ENCODE data around the gene LDLR. TPM values are rescaled to one million over a fixed set of nuclear protein-coding genes. Genes with fewer than 3 reads are reported as not detected.
"Not testable (repeated sequence)": the region's sequence is repeated elsewhere in the genome, so short reads cannot be mapped to it uniquely, and the experiment has no call there.

Gene LDLR
- total RNA-seq, 1 donor from 2014 or later = 121 TPM

DNA sequence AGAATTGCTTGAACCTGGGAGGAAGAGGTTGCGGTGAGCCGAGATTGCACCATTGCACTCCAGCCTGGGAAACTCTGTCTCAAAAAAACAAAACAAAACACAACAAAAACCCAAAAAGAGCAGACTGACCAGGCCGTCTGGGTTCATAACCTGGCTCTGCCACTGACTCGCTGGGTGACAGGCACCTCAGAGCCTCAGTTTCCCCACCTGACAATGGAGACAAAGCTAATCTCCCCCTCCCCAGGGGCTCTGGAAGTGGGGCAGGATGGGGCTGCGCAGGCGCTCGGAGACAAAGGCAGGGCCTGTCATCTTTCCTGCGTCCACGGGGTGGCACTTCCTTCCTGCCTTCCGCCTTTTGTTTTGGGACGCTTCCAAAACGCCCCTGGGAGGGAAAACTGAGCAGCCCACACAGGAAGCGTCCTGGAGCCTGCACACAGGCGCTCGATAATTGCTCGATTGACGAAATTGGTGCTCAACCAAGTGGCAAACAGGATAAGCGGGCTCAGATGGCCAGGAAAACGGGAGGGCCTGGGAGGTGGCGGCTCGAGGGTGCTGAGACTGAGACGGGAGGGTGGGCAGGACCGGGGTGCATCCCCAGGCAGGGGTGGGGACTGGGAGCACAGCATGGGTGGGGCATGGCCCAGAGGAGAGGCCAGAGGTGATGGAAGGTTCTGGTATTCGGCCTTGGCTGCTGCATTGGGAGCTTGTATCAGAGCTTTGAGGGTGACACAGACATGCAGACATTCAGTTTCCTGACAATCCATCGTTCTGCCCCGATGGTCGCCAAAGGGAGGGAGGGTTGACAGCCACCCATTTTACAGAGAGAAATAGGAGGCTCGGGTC, 48.5 kb downstream of the LDLR start:
- intact Hi-C loops (cut with micrococcal nuclease) = loop anchor here (2.0 to 5.0 kb wide), 3 partner anchors 40 to 450 kb away; no protein-coding TSS in a partner anchor

GRCh38 chr19:11138601-11139300, 49.5 kb downstream of the LDLR start:
- intact Hi-C loops (cut with micrococcal nuclease) = loop anchor here (2.0 to 5.0 kb wide), 3 partner anchors 41 to 449 kb away; no protein-coding TSS in a partner anchor

DNA sequence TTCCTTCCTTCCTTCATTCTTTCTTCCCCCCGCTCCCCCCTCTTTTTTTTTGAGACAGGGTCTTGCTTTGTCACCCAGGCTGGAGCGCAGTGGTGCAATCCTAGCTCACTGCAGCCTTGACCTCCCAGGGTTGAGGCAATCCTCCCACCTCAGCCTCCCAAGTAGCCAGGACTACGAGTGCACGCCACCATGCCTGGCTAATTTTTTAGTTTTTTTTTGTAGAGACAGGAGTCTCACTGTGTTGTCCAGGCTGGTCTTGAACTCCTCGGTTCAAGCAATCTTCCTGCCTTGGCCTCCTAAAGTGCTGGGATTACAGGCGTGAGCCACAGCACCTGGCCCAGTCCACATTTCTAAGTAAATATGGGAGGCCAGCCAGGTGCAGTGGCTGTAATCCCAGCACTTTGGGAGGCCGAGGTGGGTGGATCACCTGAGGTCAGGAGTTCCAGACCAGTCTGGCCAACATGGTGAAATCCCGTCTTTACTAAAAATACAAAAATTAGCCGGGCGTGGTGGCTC, 50.8 kb downstream of the LDLR start:
- intact Hi-C loops (cut with micrococcal nuclease) = not testable (repeated sequence)

DNA sequence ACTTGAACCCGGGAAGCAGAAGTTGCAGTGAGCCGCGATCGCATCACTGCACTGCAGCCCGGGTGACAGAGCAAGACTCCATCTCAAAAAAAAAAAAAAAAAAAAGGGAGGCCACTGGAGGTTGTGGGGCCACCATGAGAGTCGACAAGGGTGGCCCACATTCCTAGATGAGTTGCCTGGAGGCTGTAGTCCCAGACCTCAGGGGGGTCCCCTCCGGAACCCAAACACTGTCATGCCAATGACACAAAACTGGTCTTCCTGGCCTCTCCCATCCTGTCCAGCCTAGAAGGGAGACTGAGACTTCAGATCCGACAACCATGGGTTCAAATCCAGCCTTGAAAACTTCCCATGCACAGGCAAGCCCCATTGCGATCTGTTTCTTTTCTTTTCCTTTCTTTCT, 51.6 kb downstream of the LDLR start:
- intact Hi-C loops (cut with micrococcal nuclease) = no loop called here

- intact Hi-C loops (cut with micrococcal nuclease) = no loop called here
Measured at GRCh38 chr19:11141937-11142527, 52.8 kb downstream of the LDLR start.

GRCh38 chr19:11142528-11143171, 53.4 kb downstream of the LDLR start:
- intact Hi-C loops (cut with micrococcal nuclease) = no loop called here

DNA sequence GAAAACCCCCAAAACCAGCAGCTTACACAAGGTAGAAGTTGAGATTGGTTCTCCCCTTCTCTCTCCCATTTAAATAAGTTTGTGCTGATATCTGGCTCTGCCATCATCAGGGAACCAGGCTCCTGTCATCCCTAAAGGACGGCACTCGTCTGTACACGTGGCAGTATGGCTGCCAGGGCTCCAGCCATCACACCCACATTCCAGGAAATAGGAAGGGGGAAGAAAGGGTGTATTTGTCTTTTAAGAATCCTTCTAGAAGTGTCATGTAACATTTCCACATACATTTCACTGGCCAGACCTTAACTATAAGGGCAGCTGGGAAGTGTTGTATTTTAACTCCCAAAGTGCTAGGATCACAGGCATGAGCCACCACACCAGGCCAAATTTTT, 56.3 kb downstream of the LDLR start:
- intact Hi-C loops (cut with micrococcal nuclease) = no loop called here

DNA sequence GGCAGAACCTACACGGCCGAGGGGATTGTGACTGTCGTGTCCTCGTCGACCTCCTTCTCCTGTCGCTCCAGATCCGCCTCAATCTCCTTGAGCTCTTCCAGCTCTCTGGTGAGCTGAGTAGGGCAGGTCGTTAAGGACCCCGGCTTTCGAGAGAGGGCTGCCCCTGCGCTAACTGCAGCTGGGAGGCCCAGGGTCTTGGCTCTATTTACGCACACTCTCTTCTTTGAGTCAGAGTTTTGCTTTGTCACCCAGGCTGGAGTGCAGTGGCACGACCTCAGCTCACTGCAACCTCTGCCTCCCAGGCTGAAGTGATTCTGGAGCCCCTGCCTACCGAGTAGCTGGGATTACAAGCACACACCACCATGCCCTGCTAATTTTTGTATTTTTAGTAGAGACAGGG, 58.7 kb downstream of the LDLR start:
- intact Hi-C loops (cut with micrococcal nuclease) = no loop called here

- intact Hi-C loops (cut with micrococcal nuclease) = no loop called here
Measured at GRCh38 chr19:11151181-11151580, 61.9 kb downstream of the LDLR start.

- intact Hi-C loops (cut with micrococcal nuclease) = no loop called here
Measured at GRCh38 chr19:11152318-11153062, 63.2 kb downstream of the LDLR start.

DNA sequence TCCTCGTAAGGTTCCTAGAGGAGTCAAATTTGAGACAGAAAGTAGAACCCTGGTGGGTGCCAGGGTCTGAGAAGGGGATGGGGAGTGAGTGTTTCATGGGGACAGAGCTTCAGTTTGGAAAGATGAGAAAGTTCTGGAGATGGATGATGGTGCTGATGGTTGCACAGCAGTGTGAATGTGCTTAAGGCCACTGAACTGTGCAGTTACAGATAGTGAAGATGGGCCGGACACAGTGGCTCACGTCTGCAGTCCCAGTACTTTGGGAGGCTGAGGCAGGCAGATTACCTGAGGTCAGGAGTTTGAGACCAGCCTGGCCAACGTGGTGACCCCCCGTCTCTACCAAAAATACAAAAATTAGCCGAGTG, 65.4 kb downstream of the LDLR start:
- intact Hi-C loops (cut with micrococcal nuclease) = loop anchor here (1.0 to 2.0 kb wide), 8 partner anchors 43 to 405 kb away; partner anchors contain the start of genes ELOF1, KANK2, ODAD3 and PRKCSH

- intact Hi-C loops (cut with micrococcal nuclease) = loop anchor here (1.0 to 2.0 kb wide), 9 partner anchors 42 to 404 kb away; partner anchors contain the start of genes CCDC159, ELOF1, KANK2 and ODAD3
Measured at GRCh38 chr19:11155373-11156120, 66.3 kb downstream of the LDLR start, which contains the start of gene SPC24. TSS of gene SPC24 (minus strand) at chr19:11155782. CDS start at chr19:11155776, 6 bp downstream.

DNA sequence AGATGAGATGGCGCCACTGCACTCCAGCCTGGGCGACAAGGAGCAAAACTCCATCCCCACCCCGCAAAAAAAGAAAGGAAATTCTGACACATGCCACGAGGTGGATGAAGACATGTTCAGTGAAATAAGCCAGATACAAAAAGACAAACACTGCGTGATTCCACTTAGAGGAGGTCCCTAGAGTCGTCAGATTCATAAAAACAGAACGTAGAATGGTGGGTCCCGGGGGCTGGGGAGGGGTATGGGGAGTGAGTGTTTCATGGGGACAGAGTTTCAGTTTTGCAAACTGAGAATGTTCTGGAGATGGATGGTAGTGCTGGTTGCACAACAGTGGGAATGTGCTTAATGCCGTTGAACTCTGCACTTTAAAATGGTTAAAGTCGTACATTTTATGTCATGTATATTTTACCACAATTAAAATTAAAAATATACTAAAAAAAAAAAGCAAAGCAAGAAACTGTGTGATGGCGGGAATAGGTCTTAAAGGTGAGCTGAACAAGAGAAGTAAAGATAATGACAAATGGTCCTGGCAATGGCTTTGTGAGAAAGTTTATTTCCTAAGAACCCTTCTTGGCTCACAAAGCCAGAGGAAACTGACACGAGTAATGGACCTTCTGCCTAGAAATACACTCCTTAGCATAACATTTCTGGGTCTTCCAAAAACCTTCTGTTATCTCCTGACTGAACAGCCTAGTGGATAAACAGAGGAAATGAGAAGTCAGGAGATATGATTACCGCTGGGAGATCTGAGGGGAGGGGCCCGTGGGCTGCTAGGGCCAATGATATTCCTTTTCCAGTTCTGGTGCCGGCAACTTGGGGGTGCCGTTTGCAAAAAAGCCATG, 70.6 kb downstream of the LDLR start:
- intact Hi-C loops (cut with micrococcal nuclease) = no loop called here

DNA sequence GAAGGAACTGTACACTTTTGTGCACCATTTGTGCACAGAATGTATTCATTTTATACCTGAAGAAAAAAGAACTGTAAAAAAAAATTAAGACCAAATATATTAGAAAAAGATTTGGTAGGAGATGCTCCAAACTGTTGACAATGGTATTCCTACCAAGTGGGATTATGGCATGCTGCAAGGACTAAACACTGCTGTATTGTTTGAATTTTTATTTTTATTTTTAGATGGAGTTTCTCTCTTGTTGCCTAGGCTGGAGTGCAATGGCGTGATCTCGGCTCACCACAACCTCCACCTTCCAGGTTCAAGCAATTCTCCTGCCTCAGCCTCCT, 71.1 kb downstream of the LDLR start:
- intact Hi-C loops (cut with micrococcal nuclease) = not testable (repeated sequence)

- intact Hi-C loops (cut with micrococcal nuclease) = no loop called here
Measured at GRCh38 chr19:11164296-11164695, 75.0 kb downstream of the LDLR start.

DNA sequence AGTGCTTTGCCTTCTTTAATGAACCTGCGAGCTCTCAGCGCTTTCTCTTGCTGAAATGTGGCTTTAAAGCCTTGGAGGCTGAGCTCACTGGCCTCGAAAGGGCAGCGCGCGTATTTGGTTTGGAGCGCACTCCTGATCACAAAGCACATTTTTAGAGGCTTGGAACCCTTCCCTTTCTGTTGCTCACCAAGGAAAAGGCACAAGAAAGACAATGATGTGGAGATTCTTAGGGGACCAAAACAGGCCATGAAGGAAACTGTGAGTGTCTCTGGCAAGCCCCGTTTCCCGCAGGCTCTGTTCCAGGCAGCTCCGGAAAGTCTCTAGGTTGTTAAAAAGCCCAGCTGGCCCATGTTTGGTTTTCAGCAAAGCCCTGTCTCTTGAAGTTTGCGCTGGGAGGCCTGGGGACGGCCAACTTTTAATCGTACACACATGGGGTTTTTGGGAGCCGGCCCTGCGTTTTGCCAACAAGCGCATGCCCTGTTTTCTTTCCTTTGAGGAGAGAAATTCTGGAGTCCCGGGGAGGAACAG, 75.7 kb downstream of the LDLR start:
- intact Hi-C loops (cut with micrococcal nuclease) = no loop called here

- intact Hi-C loops (cut with micrococcal nuclease) = no loop called here
Measured at GRCh38 chr19:11165486-11166030, 76.3 kb downstream of the LDLR start.

All from T-helper 1 cell treated with Interleukin-12 subunit alpha and Interleukin-12 subunit beta and Interleukin-4 antibody, amounts not matched to agents 30 ng/mL and 1 ng/mL, for 36 hours (primary cell).